Ovary (tissue), 3 donors: ENCODE measurements around the gene RASL10A.

Experiments
- CTCF ChIP-seq, 3 donors: fragments of 450-650 bp in 2 of 3; fragments of 200-600 bp in 1 of 3; IDR thresholded peaks; one replicate each; pipeline versions ENCODE4 v1.5.1 to v1.8.0; 2016 to 2022; ENCODE audit warnings: antibody characterized with exemption in 3 of 3, mild to moderate bottlenecking in 1 of 3
- POLR2A ChIP-seq: fragments of 450-650 bp; IDR thresholded peaks from one replicate; pipeline ENCODE4 v1.6.1; 2017; ENCODE audit warnings: antibody characterized with exemption, mild to moderate bottlenecking, moderate library complexity
- donor health status: DM: no; HTN: no; CAD: no.

- no peak for TF ChIP-seq CTCF (IDR thresholded peaks at IDR 0.05)
- TF ChIP-seq POLR2A: no peak
Measured at GRCh38 chr22:29351042-29351441, 35.5 kb upstream of the RASL10A start.
